GM19025 (cell line): ENCODE measurements around the gene SPATA16.
"Not testable (repeated sequence)": the region's sequence is repeated elsewhere in the genome, so short reads cannot be mapped to it uniquely, and the experiment has no call there.

Source experiments
- ATAC-seq: cut with Tn5 transposase; IDR thresholded peaks from one replicate; pipeline ENCODE4 v1.9.1; 2021; ENCODE audit warnings: mild to moderate bottlenecking, low read depth, moderate library complexity; ENCODE audit not compliant: unreplicated experiment

SPATA16 gene

GRCh38 chr3:172903642-172904320 is 237.3 kb downstream of the SPATA16 start:
- no peak for ATAC-seq

GRCh38 chr3:172892158-172892557 is 248.9 kb downstream of the SPATA16 start:
- no peak for ATAC-seq

GRCh38 chr3:172885704-172886103 is 255.3 kb downstream of the SPATA16 start:
- ATAC-seq, result no peak

- no peak for ATAC-seq
These were observed 258.5 kb downstream of the SPATA16 start for GRCh38 chr3:172882563-172882962.

- not testable (repeated sequence) for ATAC-seq
These were observed 261.7 kb downstream of the SPATA16 start for GRCh38 chr3:172879381-172879780.

- ATAC-seq, result no peak
These were observed 264.0 kb downstream of the SPATA16 start for GRCh38 chr3:172877011-172877410.

GRCh38 chr3:172876297-172876696 is 264.7 kb downstream of the SPATA16 start:
- no peak for ATAC-seq

- no peak for ATAC-seq
These were observed 266.0 kb downstream of the SPATA16 start for GRCh38 chr3:172875039-172875438.

GRCh38 chr3:172869784-172870518 is 271.1 kb downstream of the SPATA16 start:
- ATAC-seq, result no peak

GRCh38 chr3:172869368-172869771 is 271.7 kb downstream of the SPATA16 start:
- ATAC-seq, result no peak

GRCh38 chr3:172868582-172869200 is 272.3 kb downstream of the SPATA16 start:
- no peak for ATAC-seq

- not testable (repeated sequence) for ATAC-seq
These were observed 274.2 kb downstream of the SPATA16 start for GRCh38 chr3:172866726-172867350.

- no peak for ATAC-seq
These were observed 282.0 kb downstream of the SPATA16 start for GRCh38 chr3:172859041-172859440.

GRCh38 chr3:172856795-172857742 is 284.0 kb downstream of the SPATA16 start:
- ATAC-seq, result no peak

- no peak for ATAC-seq
These were observed 286.0 kb downstream of the SPATA16 start for GRCh38 chr3:172855037-172855436.

- ATAC-seq, result no peak
These were observed 286.9 kb downstream of the SPATA16 start for GRCh38 chr3:172853921-172854666.

GRCh38 chr3:172853005-172853404 is 288.0 kb downstream of the SPATA16 start:
- ATAC-seq, result no peak

- ATAC-seq, result no peak
These were observed 292.1 kb downstream of the SPATA16 start for GRCh38 chr3:172848910-172849309.

GRCh38 chr3:172847292-172847691 is 293.7 kb downstream of the SPATA16 start:
- no peak for ATAC-seq
